Superior temporal gyrus (tissue), 1 donor: ENCODE results near the gene ADAM12.

Experiments
- DNase-seq: peaks from one replicate; pipeline ENCODE4 v3.0.0-alpha.2; 2016; ENCODE audit errors: extremely low spot score

Gene ADAM12

DNA sequence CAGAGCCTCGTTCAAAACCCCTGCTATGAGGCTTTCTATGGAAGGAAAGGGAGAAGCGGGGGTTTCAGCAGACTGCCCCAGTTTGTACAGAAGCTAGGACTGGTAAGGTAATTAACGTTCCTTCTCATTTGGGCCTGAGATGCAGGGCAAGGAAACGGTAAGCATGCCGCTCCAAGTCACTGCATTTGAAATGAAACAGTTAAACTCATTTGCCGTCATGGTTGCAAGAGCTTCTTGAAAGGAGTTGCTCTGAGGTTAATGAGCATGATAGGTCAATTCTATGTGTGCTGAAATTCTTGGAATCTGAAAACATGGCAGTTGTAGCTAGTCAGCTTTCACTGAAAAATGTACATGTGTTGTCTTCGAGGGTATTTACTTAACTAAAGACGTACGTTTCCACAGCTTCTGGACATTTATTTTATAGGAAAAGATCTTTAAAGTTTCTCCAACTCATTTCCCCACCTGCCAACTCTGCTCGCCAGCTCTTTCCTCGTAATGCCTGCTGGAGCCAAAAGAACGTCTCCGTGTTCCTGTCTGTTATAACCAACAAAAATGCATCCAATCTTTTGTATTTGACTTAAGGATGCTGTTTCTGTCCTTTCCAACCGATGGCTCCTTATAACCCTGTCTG, 73.3 kb downstream of the ADAM12 start:
- no peak for DNase-seq

DNA sequence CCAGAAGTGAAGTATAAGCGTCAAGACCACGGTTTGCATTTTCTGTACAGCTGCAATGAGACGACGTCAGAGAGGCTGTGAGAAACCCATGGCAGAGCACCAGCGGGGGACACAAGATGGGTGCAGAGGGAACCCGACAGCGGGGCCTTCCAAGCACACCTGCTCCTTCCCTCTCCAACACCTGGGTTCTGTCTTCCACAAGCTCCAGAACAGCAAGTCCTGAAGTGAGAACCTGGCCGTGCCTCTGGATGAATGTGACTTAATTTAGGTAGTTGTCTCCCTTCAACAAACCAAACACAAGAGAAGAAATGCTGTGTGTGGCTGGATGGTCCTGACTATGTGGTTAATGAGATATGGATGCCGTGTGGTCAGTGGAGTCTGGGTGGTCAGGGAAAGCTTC, 76.1 kb downstream of the ADAM12 start:
- no peak for DNase-seq

DNA sequence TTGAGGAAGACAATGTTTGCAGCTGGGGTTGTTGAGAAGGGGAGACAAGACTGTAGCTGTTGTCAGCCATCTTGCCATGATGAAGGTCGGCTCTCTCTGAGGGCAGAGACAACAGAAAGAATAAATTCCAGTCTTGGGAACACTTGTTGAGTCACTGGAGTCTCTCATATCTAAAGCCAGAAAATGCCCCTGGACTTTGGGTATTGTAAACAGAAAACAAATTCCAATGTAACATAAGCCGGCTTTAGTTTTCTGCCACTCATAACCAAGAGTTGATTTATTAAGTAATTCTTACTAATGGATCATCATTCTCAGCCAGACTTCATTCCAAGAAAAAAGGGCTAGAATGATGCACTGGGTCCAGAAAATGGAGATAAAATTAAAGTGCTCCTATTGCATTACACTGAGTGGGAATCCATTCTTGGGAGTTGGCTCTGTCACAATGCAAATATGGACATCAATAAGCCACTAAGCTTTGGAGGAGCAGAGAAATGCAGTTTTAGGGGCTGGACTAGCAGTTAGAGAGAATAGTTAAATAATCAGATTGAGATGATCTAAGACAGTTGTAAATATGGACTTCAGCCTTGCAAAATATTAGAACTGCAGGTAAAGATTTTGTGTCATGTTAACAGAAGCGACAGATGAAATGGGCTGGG, 78.9 kb downstream of the ADAM12 start:
- DNase-seq = no peak

GRCh38 chr10:126302826-126303665, 85.2 kb downstream of the ADAM12 start:
- peak; percentile 45 for DNase-seq

- DNase-seq = no peak
Measured at GRCh38 chr10:126302476-126302756, 85.9 kb downstream of the ADAM12 start.

- no peak for DNase-seq
Measured at GRCh38 chr10:126301701-126302475, 86.4 kb downstream of the ADAM12 start.

- no peak for DNase-seq
Measured at GRCh38 chr10:126294451-126294850, 93.8 kb downstream of the ADAM12 start.

GRCh38 chr10:126290232-126290631, 98.0 kb downstream of the ADAM12 start:
- no peak for DNase-seq

DNA sequence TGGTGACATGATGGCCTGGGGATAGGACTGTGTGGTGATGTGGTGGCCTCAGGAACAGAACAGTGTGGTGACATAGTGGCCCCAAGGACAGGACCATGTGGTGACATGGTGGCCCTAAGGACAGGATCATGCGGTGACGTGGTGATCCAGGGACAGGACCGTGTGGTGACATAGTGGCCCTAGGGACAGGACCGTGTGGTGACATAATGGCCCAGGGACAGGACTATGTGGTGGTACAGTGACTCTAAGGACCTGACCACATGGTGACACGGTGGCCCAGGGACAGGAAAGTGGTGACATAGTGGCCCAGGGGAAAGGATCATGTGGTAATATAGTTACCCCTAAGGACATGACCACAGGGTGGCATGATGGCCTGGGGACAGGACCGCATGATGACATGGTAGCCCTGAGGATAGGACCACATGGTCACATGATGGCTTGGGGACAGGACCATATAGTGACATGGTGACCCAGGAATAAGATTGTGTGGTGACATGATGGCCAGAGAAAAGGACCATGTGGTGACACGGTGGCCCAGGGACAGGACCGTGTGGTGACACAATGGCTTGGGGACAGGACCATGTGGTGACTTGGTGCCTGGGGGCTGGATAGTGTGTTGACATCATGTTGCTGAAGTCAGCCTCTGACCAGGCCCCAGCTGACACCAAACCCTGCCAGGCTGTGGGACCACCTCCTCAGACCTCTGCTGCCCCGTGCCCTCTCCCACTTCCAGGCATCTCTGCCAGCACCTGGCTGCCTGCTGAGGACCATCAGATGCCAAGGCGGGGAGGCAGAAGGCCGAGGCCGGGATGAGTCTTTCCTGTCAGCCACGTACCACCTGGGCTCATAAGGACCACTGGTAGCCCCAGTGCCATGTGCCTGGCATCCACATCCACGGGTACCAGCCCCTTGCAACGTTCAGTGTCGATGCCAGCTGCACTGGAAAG, 99.5 kb downstream of the ADAM12 start:
- DNase-seq = no peak

- DNase-seq = no peak
Measured at GRCh38 chr10:126286256-126286780, 102.0 kb downstream of the ADAM12 start.

GRCh38 chr10:126283307-126283706, 105.0 kb downstream of the ADAM12 start:
- no peak for DNase-seq

- DNase-seq = no peak
Measured at GRCh38 chr10:126278851-126279250, 109.4 kb downstream of the ADAM12 start.

GRCh38 chr10:126277181-126277580, 111.1 kb downstream of the ADAM12 start:
- no peak for DNase-seq

DNA sequence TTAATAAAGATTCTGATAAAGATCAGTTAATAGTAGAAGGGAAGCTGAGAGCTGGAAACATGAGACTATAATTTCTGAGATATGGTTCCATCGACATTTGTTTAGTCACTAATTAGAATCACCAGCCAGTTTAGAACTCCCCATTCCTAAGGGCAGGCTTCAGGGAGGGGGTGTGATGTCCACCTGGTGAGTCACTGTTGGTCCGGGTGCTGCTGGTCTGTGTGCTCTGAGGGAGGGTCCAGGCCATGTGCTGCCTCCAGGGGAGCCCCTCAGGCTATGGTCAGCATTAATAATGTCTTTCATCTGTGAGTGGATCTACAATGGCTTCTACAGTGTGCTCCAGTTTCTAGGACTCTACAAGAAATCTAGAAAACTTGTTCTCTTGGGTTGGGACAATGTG, 115.8 kb downstream of the ADAM12 start:
- DNase-seq = no peak

GRCh38 chr10:126270111-126270510, 118.2 kb downstream of the ADAM12 start:
- DNase-seq = no peak

DNA sequence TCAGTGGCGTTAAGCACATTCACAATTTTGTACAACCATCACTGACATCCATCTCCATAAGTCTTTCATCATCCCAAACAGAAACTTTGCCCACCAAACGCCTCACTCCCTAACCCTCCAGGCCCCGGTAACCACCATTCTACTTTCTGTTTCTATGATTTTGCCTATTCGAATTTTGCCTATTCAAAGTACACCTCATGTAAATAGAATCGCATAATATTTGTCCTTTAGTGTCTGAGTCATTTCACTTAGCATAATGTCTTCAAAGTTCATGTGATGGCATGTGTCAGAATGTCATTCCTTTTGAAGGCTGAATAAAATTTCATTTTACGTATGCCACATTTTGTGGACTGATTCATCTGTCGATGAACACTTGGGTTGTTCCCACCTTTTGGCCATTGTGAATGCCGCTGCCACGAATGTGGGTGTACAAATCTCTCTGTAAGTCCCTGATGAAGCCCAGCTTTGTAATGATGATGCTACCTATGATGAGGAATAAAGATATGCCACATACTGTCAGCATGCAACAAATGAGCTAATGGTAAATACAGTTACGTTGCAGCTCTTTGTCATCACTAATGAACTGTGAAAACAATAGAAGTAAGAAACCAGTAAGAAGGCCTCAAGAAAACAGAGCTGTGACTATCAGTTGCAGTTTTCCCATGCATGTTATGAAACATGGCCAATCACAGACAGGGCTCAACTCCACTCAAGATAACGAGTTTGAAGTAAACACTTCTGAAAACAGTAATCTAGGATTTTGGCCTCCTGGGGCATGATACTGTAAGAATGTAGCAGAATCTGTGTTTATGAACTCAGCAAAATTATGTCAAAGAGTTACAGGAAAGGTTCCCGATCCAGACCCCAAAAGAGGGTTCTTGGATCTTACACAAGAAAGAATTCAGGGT, 120.0 kb downstream of the ADAM12 start:
- no peak for DNase-seq

GRCh38 chr10:126264102-126265018, 123.9 kb downstream of the ADAM12 start:
- no peak for DNase-seq

GRCh38 chr10:126263006-126263676, 125.1 kb downstream of the ADAM12 start:
- no peak for DNase-seq
